Epithelial cell of esophagus (primary cell): ENCODE measurements around the gene RYR1.

Source experiments
- DNase-seq: peaks from one replicate; pipeline ENCODE4 v3.0.0; 2010; ENCODE audit warnings: low read depth
- H3K4me3 ChIP-seq: 2 replicates; pipeline ENCODE4 v1.5.1; 2011; ENCODE audit warnings: mild to moderate bottlenecking, low read length, control low read depth
- TF ChIP-seq, protein P1 (sequence below): IDR thresholded peaks from 2 replicates; pipeline ENCODE4 v1.5.1; 2011; ENCODE audit warnings: low read depth, mild to moderate bottlenecking, low read length, control low read depth, inconsistent platforms; ENCODE audit not compliant: insufficient read depth; ENCODE audit errors: missing control alignments

Gene RYR1

DNA sequence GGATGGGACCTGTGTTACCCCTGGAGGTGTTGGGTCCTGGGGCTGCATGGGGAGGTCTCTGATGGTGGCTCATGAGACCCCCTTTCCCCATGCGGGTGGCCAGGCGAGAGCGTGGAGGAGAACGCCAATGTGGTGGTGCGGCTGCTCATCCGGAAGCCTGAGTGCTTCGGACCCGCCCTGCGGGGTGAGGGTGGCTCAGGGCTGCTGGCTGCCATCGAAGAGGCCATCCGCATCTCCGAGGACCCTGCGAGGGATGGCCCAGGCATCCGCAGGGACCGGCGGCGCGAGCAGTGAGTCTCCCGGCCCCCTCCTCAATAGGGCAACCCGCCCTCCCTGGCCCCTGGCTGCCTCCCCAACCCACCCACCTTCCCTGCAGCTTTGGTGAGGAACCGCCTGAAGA is 66.0 kb downstream of the RYR1 start:
- H3K4me3 ChIP-seq, result no peak overlapping the region
- no peak for DNase-seq
- TF ChIP-seq, protein P1, sequence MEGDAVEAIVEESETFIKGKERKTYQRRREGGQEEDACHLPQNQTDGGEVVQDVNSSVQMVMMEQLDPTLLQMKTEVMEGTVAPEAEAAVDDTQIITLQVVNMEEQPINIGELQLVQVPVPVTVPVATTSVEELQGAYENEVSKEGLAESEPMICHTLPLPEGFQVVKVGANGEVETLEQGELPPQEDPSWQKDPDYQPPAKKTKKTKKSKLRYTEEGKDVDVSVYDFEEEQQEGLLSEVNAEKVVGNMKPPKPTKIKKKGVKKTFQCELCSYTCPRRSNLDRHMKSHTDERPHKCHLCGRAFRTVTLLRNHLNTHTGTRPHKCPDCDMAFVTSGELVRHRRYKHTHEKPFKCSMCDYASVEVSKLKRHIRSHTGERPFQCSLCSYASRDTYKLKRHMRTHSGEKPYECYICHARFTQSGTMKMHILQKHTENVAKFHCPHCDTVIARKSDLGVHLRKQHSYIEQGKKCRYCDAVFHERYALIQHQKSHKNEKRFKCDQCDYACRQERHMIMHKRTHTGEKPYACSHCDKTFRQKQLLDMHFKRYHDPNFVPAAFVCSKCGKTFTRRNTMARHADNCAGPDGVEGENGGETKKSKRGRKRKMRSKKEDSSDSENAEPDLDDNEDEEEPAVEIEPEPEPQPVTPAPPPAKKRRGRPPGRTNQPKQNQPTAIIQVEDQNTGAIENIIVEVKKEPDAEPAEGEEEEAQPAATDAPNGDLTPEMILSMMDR, result no peak

DNA sequence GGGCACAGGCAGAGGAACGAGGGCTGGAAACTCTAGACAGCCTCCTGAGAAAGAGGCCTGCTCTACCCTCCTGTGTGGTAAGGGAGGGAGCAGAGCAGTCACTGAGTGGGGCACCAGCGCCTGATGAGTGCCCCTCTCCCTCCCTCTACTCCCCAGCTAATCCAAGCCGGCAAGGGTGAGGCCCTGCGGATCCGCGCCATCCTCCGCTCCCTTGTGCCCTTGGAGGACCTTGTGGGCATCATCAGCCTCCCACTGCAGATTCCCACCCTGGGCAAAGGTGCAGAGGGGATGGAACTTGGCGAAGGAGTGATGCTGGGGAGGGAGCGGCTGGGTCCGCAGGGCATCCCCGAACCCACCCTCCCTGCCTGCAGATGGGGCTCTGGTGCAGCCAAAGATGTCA is 67.0 kb downstream of the RYR1 start:
- no peak overlapping the region for H3K4me3 ChIP-seq
- TF ChIP-seq, protein P1, result no peak
- DNase-seq, result no peak

DNA sequence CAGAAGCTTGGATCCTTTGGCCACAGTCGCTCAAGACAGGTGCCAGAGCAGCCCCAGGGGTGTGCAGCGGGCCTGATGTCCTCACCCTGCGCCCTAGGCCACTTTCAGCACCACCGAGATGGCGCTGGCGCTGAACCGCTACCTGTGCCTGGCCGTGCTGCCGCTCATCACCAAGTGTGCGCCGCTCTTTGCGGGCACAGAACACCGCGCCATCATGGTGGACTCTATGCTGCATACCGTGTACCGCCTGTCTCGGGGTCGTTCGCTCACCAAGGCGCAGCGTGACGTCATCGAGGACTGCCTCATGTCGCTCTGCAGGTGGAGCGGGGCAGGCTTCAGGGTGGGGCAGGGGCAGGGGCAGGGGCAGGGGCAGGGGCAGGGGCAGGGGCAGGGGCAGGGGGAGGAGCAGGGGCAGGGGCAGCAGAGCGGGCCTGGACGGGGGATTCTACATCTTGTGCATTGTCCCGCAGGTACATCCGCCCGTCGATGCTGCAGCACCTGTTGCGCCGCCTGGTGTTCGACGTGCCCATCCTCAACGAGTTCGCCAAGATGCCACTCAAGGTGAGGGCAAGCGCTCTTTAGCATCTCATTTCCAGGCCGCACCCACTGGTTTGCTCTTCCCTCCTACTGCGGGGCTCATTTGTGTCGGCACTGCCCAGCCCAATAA is 69.1 kb downstream of the RYR1 start:
- DNase-seq, result no peak
- no peak overlapping the region for H3K4me3 ChIP-seq
- TF ChIP-seq, protein P1, result no peak

DNA sequence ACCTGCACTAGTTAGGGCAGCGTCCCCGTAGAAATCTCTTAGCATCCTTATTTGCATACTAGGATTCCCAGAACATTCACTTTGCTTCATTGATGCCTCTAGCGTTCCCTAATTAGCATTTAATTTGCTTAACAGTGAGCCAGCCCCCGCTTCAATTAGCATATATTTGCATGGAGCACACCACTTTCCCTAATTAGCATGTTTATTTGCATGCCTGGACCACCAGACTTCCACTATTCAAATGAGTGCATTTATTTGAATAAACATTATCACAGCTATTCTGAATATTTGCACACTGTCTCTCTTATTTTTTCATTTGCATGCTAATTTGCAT is 69.6 kb downstream of the RYR1 start:
- TF ChIP-seq, protein P1, result no peak
- no peak overlapping the region for H3K4me3 ChIP-seq
- DNase-seq, result no peak

DNA sequence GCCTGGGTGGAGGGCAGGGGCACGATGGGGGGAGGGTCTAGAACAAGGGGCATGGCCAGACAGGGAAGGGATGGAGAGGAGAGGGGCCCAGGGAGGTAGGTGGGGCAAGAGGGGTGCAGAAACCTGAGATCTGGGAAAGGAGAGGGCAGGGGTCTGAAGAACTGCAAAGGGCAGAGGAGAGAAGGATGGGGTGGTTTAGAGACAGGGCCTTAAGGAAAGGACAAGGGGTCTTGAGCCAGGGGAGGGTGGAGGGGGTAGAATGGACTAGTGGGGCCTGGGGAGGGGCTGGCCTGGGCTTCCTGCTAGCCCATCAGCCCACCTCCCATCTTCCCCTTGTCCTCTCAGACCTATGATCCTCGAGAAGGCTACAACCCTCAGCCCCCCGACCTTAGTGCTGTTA is 72.5 kb downstream of the RYR1 start:
- no peak overlapping the region for H3K4me3 ChIP-seq
- no peak for DNase-seq
- TF ChIP-seq, protein P1, result no peak

DNA sequence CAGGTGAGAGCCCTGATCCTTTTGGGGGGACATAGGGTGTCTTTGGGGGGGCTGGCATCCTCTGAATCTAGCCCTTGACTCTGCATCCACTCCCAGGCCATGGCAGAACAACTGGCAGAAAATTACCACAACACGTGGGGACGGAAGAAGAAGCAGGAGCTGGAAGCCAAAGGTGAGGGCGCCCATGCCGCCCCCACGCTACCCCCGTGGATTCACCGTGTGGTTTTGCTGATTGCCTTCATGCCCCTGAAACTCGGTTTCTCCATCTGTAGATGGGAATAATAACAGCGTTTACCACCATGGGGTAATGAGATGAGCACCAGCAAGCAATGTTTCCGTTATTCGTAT is 72.9 kb downstream of the RYR1 start:
- TF ChIP-seq, protein P1, result no peak
- no peak for DNase-seq
- no peak overlapping the region for H3K4me3 ChIP-seq
